Caki2 (cell line): Measurements from ENCODE around the gene AGBL4. TPM values are rescaled to one million over a fixed set of nuclear protein-coding genes. Genes with fewer than 3 reads are reported as not detected.
"Not testable (repeated sequence)": the region's sequence is repeated elsewhere in the genome, so short reads cannot be mapped to it uniquely, and the experiment has no call there.

Experiments used
- DNase-seq: peaks from one replicate; pipeline ENCODE4 v3.0.0-alpha.2; 2015; ENCODE audit warnings: low read depth
- in situ Hi-C: cut with HindIII; loops from 2 replicates; pipeline ENCODE4 v1.10.0; 2016; ENCODE audit warnings: low sequenced_read_pairs, low pct_unique_long_range_greater_than_20kb, mixed read lengths
- total RNA-seq: library from RNA; depleted of rRNA; stranded (reverse); fragments of >200 nt; shearing (Covaris generic); gene quantifications from 2 replicates; pipeline ENCODE4 v1.2.3, GENCODE V29; 2014; ENCODE audit warnings: low replicate concordance

AGBL4 gene
- total RNA-seq, 1 experiment from 2014 or later = not detected

- in situ Hi-C loops = no loop called here
- DNase-seq = no peak
Observed at GRCh38 chr1:49765034-49765433, 258.7 kb downstream of the AGBL4 start.

GRCh38 chr1:49738118-49738517, 285.6 kb downstream of the AGBL4 start:
- DNase-seq, in situ Hi-C loops: not testable (repeated sequence)

DNA sequence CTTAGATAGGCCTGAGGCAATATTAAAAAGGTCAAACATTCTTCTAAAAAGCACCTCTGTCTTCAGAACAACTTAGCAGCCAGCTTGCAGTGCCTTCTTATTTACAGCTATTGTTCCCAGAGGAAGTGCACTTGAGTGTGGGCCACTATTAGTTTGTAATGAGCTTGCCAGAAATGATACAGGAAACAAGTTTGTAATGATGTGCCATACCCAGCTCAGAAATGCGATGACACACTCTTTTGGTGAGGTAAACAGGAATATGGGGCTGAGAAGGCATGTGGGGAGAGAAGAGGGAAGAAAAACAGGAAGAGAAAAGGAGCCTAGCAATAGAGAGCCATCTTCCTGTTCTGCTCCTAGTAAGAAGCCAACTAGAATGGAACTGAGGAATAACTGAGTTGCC, 295.4 kb downstream of the AGBL4 start:
- no peak for DNase-seq
- in situ Hi-C loops = no loop called here

GRCh38 chr1:49723662-49724061, 300.1 kb downstream of the AGBL4 start:
- in situ Hi-C loops = no loop called here
- no peak for DNase-seq

DNA sequence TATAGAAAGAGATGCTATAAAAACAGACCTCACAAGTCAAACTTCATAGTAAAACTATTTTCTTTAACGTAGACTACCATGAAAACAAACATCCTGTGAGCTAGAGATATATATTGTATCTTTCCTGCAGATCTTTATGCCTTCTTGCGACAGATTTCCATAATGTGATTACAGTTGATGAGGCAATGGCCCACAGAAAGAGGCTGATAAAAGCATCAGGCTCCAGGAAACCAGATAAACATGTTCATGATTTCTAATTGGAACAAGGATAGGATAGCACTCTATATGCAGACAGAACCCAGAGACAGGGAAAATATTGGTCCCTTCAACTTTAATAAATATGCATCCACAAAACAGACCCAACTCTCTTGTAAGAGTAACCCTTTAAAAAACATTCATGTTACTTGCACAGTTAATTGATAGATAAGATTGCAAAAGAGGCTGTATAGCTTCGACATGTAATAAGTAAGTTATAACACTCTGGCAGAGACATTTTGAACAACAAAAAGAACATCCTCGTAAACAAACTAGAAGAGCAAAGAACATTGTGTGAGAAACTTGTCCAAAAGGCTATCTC, 329.4 kb downstream of the AGBL4 start:
- in situ Hi-C loops = no loop called here
- no peak for DNase-seq

- in situ Hi-C loops = no loop called here
- no peak for DNase-seq
Observed at GRCh38 chr1:49686107-49686506, 337.6 kb downstream of the AGBL4 start.

DNA sequence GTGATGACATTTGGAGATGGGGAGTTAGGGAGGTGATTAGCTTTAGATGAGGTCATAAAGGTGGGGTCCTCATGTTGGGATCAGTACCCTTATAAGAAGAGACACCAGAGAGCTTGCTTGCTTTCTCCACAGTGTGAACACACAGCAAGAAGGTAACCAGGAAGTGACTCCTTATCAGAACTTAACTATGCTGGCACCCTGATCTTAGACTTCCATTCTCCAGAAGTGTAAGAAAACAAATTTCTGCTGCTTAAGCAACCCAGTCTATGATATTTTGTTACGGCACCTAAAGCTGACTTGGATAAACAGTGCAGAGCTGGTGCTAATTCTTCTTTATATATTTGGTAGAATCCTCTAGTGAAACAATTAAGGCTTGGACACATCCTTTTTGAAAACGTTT, 346.0 kb downstream of the AGBL4 start:
- DNase-seq = no peak
- in situ Hi-C loops = no loop called here

DNA sequence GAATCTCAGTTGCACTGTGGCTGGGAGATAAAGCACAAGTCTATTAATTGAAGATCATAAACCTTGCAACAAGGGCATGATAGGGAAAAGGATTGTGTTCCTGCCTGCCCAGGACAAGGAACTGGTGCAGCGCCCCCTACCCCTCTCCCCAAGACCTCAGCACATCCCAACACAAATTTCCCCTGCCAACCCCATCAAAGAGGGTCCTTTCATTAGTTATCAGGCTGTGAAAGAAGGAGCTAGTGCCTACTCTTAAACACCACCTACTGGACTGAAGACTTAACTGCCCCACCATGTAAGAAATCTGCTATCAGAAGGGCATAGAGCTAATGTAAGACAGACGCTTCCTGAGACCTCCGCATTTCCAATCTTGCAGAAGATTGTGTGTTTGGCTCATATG, 372.6 kb downstream of the AGBL4 start:
- in situ Hi-C loops = no loop called here
- DNase-seq = no peak

GRCh38 chr1:49630156-49630555, 393.6 kb downstream of the AGBL4 start:
- no peak for DNase-seq
- in situ Hi-C loops = no loop called here

- in situ Hi-C loops = no loop called here
- DNase-seq = no peak
Observed at GRCh38 chr1:49627781-49628180, 396.0 kb downstream of the AGBL4 start.

DNA sequence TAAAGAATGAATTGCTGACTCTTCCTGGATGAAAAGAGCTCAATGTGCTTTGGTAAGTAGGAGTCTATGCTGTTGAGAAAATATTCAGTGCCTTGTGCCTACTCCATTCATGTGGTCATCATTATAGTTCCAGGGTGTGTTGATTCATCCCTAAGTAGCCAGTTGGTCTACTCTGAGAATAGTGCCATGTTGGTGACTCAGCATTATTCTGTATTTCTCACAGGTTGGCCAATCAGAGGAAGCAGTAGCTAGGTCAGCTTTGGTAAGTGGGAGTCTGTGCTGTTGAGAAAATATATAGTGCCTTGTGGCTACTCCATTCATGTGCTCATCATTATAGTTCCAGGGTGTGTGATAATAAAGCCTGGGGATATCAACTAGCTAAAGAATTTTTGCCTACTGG, 397.3 kb downstream of the AGBL4 start:
- peak; percentile 6 for DNase-seq
- in situ Hi-C loops = no loop called here

GRCh38 chr1:49622877-49623276, 400.9 kb downstream of the AGBL4 start:
- in situ Hi-C loops = no loop called here
- no peak for DNase-seq

GRCh38 chr1:49606082-49606481, 417.7 kb downstream of the AGBL4 start:
- DNase-seq = no peak
- in situ Hi-C loops = no loop called here

GRCh38 chr1:49597436-49597835, 426.3 kb downstream of the AGBL4 start:
- in situ Hi-C loops = no loop called here
- no peak for DNase-seq

- no peak for DNase-seq
- in situ Hi-C loops = no loop called here
Observed at GRCh38 chr1:49576327-49576901, 447.3 kb downstream of the AGBL4 start.

DNA sequence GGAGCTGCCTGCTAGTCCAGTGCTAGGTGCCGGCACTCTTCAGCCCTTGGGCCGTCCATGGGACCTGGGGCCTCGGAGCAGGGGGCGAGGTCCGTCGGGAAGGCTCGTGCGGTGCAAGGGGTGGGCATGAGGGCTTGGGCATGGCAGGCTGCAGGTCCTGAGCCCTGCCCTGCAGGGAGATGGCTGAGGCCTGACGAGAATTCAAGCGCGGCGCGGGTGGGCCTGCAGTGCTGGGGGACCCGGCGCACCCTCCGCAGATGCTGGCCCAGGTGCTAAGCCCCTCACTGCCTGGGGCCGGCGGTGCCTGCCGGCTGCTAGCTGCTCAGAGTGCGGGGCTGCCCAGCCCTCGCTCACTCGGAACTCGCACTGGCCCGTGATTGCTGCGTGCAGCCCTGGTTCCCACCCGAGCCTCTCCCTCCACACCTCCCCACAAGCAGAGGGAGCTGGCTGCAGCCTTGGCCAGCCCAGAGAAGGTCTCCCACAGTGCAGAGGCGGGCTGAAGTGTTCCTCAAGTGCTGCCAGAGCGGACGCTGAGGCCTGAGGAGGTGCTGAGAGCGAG, 467.0 kb downstream of the AGBL4 start:
- DNase-seq = no peak
- in situ Hi-C loops = no loop called here

- in situ Hi-C loops = no loop called here
Observed at GRCh38 chr1:49552101-49552500, 471.7 kb downstream of the AGBL4 start.

GRCh38 chr1:49544615-49545014, 479.1 kb downstream of the AGBL4 start:
- DNase-seq = no peak
- in situ Hi-C loops = no loop called here

More at GRCh38 chr1:49552101-49552500, 471.7 kb downstream of the AGBL4 start:
- DNase-seq = no peak

DNA sequence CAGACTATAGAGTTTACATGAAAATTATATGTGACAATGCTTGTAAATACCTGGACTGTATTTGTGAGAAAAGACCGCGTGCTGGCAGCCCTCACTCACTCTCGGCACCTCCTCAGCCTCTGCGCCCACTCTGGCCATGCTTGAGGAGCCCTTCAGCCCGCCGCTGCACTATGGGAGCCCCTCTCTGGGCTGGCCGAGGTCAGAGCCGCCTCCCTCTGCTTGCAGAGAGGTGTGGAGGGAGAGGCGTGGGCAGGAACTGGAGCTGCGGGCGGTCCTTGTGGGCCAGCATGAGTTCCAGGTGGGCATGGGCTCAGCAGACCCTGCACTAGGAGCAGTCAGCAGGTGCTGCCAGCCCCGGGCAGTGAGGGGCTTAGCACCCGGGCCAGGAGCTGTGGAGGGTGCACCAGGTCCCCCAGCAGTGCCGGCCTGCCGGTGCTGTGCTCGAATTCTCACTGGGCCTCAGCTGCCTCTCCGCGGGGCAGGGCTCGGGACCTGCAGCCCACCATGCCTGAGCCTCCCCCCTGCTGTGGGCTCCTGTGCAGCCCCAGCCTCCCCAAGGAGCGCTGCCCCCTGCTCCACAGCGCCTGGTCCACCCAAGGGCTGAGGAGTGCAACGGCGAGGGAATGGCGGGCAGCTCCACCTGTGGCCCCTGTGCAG, 482.5 kb downstream of the AGBL4 start:
- no peak for DNase-seq
- in situ Hi-C loops = no loop called here
